ENCODE measurements around the gene ACAP2.

GRCh38 chr3:195445885-195446284 is 3.1 kb upstream of the ACAP2 start:
- no peak for TF ChIP-seq CTCF (conservative IDR thresholded peaks at IDR 0.05)
- no peak for TF ChIP-seq ZFX (IDR thresholded peaks at IDR 0.05)
